Neural progenitor cell (in vitro differentiated cells): Measurements from ENCODE around the gene CCDC90B. TPM values are rescaled to one million over a fixed set of nuclear protein-coding genes. Genes with fewer than 3 reads are reported as not detected.

Experiments
- DNase-seq: peaks from one replicate; pipeline ENCODE4 v3.0.0-alpha.2; 2016; ENCODE audit warnings: low spot score
- H2AFZ ChIP-seq: fragments of 200-600 bp; sonication (generic); replicated peaks from 2 replicates; pipeline ENCODE4 v1.6.1; 2016; ENCODE audit warnings: antibody characterized with exemption
- H3F3A ChIP-seq: fragments of 200-600 bp; sonication (generic); 2 replicates; pipeline ENCODE4 v1.6.1; 2016; ENCODE audit warnings: antibody characterized with exemption, low read depth
- H3K27ac ChIP-seq: fragments of 200-600 bp; sonication (generic); 2 replicates; pipeline ENCODE4 v1.5.1; 2016; ENCODE audit warnings: mild to moderate bottlenecking
- H3K27me3 ChIP-seq: fragments of 200-600 bp; sonication (generic); 2 replicates; pipeline ENCODE4 v1.6.1; 2016; ENCODE audit warnings: mild to moderate bottlenecking, moderate library complexity
- H3K36me3 ChIP-seq: fragments of 200-600 bp; sonication (generic); 2 replicates; pipeline ENCODE4 v1.5.1; 2016
- H3K4me1 ChIP-seq: fragments of 200-600 bp; sonication (generic); 2 replicates; pipeline ENCODE4 v1.6.1; 2016; ENCODE audit warnings: mixed run types
- H3K4me2 ChIP-seq: fragments of 200-600 bp; sonication (generic); 2 replicates; pipeline ENCODE4 v1.6.1; 2016
- H3K4me3 ChIP-seq: fragments of 200-600 bp; sonication (generic); 2 replicates; pipeline ENCODE4 v1.5.1; 2016
- H3K79me2 ChIP-seq: fragments of 200-600 bp; sonication (generic); 2 replicates; pipeline ENCODE4 v1.6.1; 2016; ENCODE audit warnings: low read depth
- H3K9ac ChIP-seq: fragments of 200-600 bp; sonication (generic); 2 replicates; pipeline ENCODE4 v1.6.1; 2016
- H3K9me3 ChIP-seq: fragments of 200-600 bp; sonication (generic); 2 replicates; pipeline ENCODE4 v1.5.1; 2016; ENCODE audit warnings: low read depth
- H4K20me1 ChIP-seq: fragments of 200-600 bp; sonication (generic); 2 replicates; pipeline ENCODE4 v1.6.1; 2016; ENCODE audit warnings: low read depth
- H3K27ac Mint-ChIP-seq: 3 replicates; pipeline ENCODE4 v1.8.0; 2021; ENCODE audit warnings: mixed read lengths
- H3K27me3 Mint-ChIP-seq: 2 replicates; pipeline ENCODE4 v1.8.0; 2022; ENCODE audit warnings: low read depth, mild to moderate bottlenecking, inconsistent platforms, moderate library complexity, mixed read lengths; ENCODE audit not compliant: insufficient read depth
- H3K36me3 Mint-ChIP-seq: 3 replicates; pipeline ENCODE4 v1.8.0; 2021; ENCODE audit warnings: mixed read lengths
- H3K4me1 Mint-ChIP-seq: 3 replicates; pipeline ENCODE4 v1.8.0; 2021; ENCODE audit warnings: mixed read lengths
- H3K4me3 Mint-ChIP-seq: 3 replicates; pipeline ENCODE4 v1.8.0; 2021; ENCODE audit warnings: mild to moderate bottlenecking, moderate library complexity, mixed read lengths
- H3K9me3 Mint-ChIP-seq: 3 replicates; pipeline ENCODE4 v1.8.0; 2020; ENCODE audit warnings: mixed read lengths
- EZH2 ChIP-seq: fragments of 200-600 bp; sonication (generic); IDR thresholded peaks from 2 replicates; pipeline ENCODE4 v1.6.1; 2017; ENCODE audit warnings: antibody characterized with exemption, mild to moderate bottlenecking, moderate library complexity
- EZH2phosphoT487 ChIP-seq: fragments of 200-600 bp; sonication (generic); IDR thresholded peaks from 2 replicates; pipeline ENCODE4 v1.6.1; 2017; ENCODE audit warnings: antibody characterized with exemption
- total RNA-seq: library from RNA; depleted of rRNA; stranded (reverse); fragments of >200 nt; gene quantifications from 2 replicates; pipeline ENCODE4 v1.2.3, GENCODE V29; 2015; ENCODE audit warnings: low replicate concordance
- TF ChIP-seq, protein P1 (sequence below): fragments of 200-600 bp; sonication (generic); IDR thresholded peaks from 2 replicates; pipeline ENCODE4 v1.5.1; 2017; ENCODE audit warnings: antibody characterized with exemption, mild to moderate bottlenecking

Gene CCDC90B
- total RNA-seq, 1 donor from 2014 or later: 91.5 TPM

DNA sequence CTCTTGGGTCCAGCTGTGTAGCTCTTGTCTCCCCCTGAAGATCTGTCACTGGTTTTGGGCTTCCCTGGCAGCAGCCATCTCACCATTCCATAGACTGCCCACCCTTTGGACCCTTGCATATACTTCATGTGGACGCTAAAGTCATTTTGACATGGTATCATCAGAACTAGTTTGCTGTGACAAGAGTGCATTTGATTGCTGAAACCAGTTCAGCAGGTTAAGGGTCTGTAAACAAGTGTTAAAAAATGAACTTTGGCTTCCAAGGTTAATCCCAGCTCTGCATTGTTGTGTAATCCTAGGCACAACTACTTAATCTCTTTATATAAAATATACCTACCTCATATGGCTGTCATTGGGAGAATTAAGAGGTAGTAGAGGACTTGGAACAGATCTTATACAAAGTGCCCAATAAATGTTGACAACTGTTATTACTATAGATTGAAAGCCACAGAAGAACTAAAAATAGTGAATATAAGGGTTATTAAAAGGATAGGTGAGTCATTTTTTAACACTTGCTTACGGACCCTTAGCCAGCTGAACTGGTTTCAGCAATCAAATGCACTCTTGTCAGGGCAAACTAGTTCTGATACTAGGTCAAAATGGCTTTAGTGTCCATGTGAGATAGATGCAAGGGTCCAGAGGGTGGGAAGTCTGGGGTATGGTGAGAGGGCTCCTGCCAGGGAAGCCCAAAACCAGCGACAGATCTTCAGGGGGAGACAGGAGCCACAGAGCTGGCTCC, 29.4 kb downstream of the CCDC90B start:
- H3K27ac Mint-ChIP-seq: no peak overlapping the region
- no peaks in the 10 kb centered on the region for H3K4me1 Mint-ChIP-seq

DNA sequence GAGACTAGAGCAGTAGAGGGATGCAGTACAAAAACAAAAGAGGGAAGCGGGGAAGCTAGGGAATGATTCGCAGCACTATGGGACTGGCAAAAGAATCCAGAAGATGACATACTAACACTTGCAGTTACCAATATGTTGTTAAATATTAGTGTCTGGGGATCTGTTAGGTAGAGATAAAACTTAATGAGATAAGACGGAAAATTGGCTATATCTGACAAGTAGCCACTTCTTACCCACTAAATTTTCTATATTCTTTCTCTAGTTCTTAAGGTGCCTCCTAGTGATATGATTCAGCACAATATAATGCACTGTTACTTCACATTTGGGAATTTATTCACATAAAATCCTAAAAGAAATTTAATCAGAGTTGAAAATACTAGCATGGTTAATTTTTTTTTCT, 30.8 kb downstream of the CCDC90B start:
- Histone ChIP-seq H3K4me3 (no peak overlapping the region), H3K27ac (no peak overlapping the region), H3K9me3 (no peaks in the 10 kb centered on the region), H2AFZ (no peak overlapping the region), H3K27me3 (no peaks in the 10 kb centered on the region), H3K36me3 (no peaks in the 10 kb centered on the region), H3K79me2 (no peaks in the 10 kb centered on the region), H3K9ac (no peak overlapping the region), H3K4me1 (no peaks in the 10 kb centered on the region), H4K20me1 (peaks cover 3% of the 10 kb centered on the region), H3F3A (no peaks in the 10 kb centered on the region), H3K4me2 (no peak overlapping the region)
- Mint-ChIP-seq H3K27ac (no peak overlapping the region), H3K27me3 (no peaks in the 10 kb centered on the region), H3K4me3 (no peak overlapping the region), H3K9me3 (no peaks in the 10 kb centered on the region), H3K36me3 (peaks cover 3% of the 10 kb centered on the region), H3K4me1 (no peaks in the 10 kb centered on the region)
- no peak for DNase-seq
- TF ChIP-seq, protein P1, sequence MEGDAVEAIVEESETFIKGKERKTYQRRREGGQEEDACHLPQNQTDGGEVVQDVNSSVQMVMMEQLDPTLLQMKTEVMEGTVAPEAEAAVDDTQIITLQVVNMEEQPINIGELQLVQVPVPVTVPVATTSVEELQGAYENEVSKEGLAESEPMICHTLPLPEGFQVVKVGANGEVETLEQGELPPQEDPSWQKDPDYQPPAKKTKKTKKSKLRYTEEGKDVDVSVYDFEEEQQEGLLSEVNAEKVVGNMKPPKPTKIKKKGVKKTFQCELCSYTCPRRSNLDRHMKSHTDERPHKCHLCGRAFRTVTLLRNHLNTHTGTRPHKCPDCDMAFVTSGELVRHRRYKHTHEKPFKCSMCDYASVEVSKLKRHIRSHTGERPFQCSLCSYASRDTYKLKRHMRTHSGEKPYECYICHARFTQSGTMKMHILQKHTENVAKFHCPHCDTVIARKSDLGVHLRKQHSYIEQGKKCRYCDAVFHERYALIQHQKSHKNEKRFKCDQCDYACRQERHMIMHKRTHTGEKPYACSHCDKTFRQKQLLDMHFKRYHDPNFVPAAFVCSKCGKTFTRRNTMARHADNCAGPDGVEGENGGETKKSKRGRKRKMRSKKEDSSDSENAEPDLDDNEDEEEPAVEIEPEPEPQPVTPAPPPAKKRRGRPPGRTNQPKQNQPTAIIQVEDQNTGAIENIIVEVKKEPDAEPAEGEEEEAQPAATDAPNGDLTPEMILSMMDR: no peak
- no peak for TF ChIP-seq EZH2phosphoT487
- TF ChIP-seq EZH2: no peak

More for the DNA sequence above, 29.4 kb downstream of the CCDC90B start:
- no peaks in the 10 kb centered on the region for H3K9me3 ChIP-seq
- no peak overlapping the region for H3K4me3 ChIP-seq
- Mint-ChIP-seq H3K36me3 (peaks cover 5% of the 10 kb centered on the region), H3K27me3 (no peaks in the 10 kb centered on the region), H3K9me3 (no peaks in the 10 kb centered on the region), H3K4me3 (no peak overlapping the region)
- TF ChIP-seq EZH2phosphoT487: no peak
- TF ChIP-seq EZH2: no peak
- TF ChIP-seq, protein P1: no peak
- H4K20me1 ChIP-seq: peaks cover 3% of the 10 kb centered on the region
- H3K27me3 ChIP-seq: no peaks in the 10 kb centered on the region
- no peaks in the 10 kb centered on the region for H3K79me2 ChIP-seq
- no peak overlapping the region for H3K4me2 ChIP-seq
- DNase-seq: no peak
- H3K36me3 ChIP-seq: no peaks in the 10 kb centered on the region
- no peaks in the 10 kb centered on the region for H3F3A ChIP-seq
- H3K4me1 ChIP-seq: no peaks in the 10 kb centered on the region
- H3K27ac ChIP-seq: no peak overlapping the region
- H3K9ac ChIP-seq: no peak overlapping the region
- no peak overlapping the region for H2AFZ ChIP-seq

DNA sequence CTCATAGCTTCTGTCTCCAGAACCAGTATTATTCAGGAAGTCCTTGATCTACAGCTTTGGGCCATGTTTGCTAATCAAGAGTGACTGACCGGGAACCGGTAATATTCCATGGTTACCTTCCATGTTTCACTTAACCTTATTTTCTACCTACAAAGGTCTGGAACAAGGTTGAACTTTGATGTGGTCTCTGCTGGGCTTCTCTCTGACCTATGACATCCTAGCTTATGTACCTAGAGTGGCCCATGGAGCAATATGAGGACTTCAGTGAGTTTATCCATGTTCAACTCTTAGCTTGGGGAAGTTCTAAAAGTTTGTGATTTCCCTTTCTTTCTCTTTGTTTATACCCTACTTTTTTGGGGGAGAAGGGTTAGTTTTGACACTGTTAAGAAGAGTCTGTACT, 33.2 kb downstream of the CCDC90B start:
- H3K27me3 Mint-ChIP-seq: no peaks in the 10 kb centered on the region
- H3K4me2 ChIP-seq: no peak overlapping the region

More for the DNA sequence above, 33.2 kb downstream of the CCDC90B start:
- H3K27me3 ChIP-seq: no peaks in the 10 kb centered on the region
- H3K9ac ChIP-seq: no peak overlapping the region
- no peak overlapping the region for H3K4me3 ChIP-seq
- peaks cover 3% of the 10 kb centered on the region for H4K20me1 ChIP-seq
- no peak for DNase-seq
- H3F3A ChIP-seq: no peaks in the 10 kb centered on the region
- H3K27ac ChIP-seq: no peak overlapping the region
- no peaks in the 10 kb centered on the region for H3K36me3 ChIP-seq
- Mint-ChIP-seq H3K27ac (no peak overlapping the region), H3K36me3 (peaks cover 3% of the 10 kb centered on the region), H3K4me3 (no peak overlapping the region), H3K9me3 (no peaks in the 10 kb centered on the region), H3K4me1 (no peaks in the 10 kb centered on the region)
- TF ChIP-seq EZH2phosphoT487: no peak
- TF ChIP-seq, protein P1: no peak
- no peak for TF ChIP-seq EZH2
- H3K79me2 ChIP-seq: no peaks in the 10 kb centered on the region
- no peaks in the 10 kb centered on the region for H3K4me1 ChIP-seq
- H3K9me3 ChIP-seq: no peaks in the 10 kb centered on the region
- no peak overlapping the region for H2AFZ ChIP-seq
